ENCODE data around the gene CPB1. TPM values are rescaled to one million over a fixed set of nuclear protein-coding genes. Genes with fewer than 3 reads are reported as not detected.

Gene CPB1
- total and polyA plus RNA-seq, 9 donors: 0.11 to 19.1 (median 5.5) TPM; not detected in 3

- Histone ChIP-seq H3K27me3 (no peaks in the 10 kb centered on the region), H3K4me1 (ENCODE audit: insufficient read depth) (no peaks in the 10 kb centered on the region), H3K4me3 (no peak overlapping the region), H3K36me3 (no peaks in the 10 kb centered on the region), H3K27ac (no peak overlapping the region), H3K9me3 (no peaks in the 10 kb centered on the region)
- no peak for DNase-seq
- intact Hi-C loops (cut with DNase I): no loop called here
- 67 to 75% (median 69%) methylated on average over 1 of the region's 1 CpG for WGBS, 3 donors
- no peak for TF ChIP-seq CTCF (IDR thresholded peaks at IDR 0.05)
- TF ChIP-seq POLR2A (IDR thresholded peaks at IDR 0.05): no peak
- TF ChIP-seq EP300 (IDR thresholded peaks at IDR 0.05): no peak
Observed at GRCh38 chr3:148796799-148797198, 30.8 kb upstream of the CPB1 start.

GRCh38 chr3:148797795-148798194 is 29.8 kb upstream of the CPB1 start:
- Histone ChIP-seq H3K36me3 (no peaks in the 10 kb centered on the region), H3K4me1 (ENCODE audit: insufficient read depth) (no peaks in the 10 kb centered on the region), H3K9me3 (no peaks in the 10 kb centered on the region), H3K27me3 (no peaks in the 10 kb centered on the region), H3K27ac (no peak overlapping the region), H3K4me3 (no peak overlapping the region)
- intact Hi-C loops (cut with DNase I): no loop called here
- 91 to 97% (median 96%) methylated on average over 2 of the region's 2 CpGs for WGBS, 3 donors
- TF ChIP-seq CTCF (IDR thresholded peaks at IDR 0.05) (no peak), POLR2A (IDR thresholded peaks at IDR 0.05) (no peak), EP300 (IDR thresholded peaks at IDR 0.05) (no peak)
- DNase-seq: no peak

GRCh38 chr3:148800414-148800813 is 27.2 kb upstream of the CPB1 start:
- no peak for TF ChIP-seq POLR2A (IDR thresholded peaks at IDR 0.05)
- no peak for TF ChIP-seq CTCF (IDR thresholded peaks at IDR 0.05)
- no peak for TF ChIP-seq EP300 (IDR thresholded peaks at IDR 0.05)
- H3K4me3 ChIP-seq: no peak overlapping the region
- intact Hi-C loops (cut with DNase I): no loop called here
- no peaks in the 10 kb centered on the region for H3K9me3 ChIP-seq
- H3K27me3 ChIP-seq: no peaks in the 10 kb centered on the region
- no peak for DNase-seq
- H3K27ac ChIP-seq: no peak overlapping the region
- no peaks in the 10 kb centered on the region for H3K4me1 ChIP-seq (ENCODE audit: insufficient read depth)
- no peaks in the 10 kb centered on the region for H3K36me3 ChIP-seq
- 94 to 96% (median 95%) methylated on average over 1 of the region's 1 CpG for WGBS, 3 donors

- H3K4me3 ChIP-seq: no peak overlapping the region
- no peaks in the 10 kb centered on the region for H3K4me1 ChIP-seq (ENCODE audit: insufficient read depth)
- no peak for TF ChIP-seq CTCF (IDR thresholded peaks at IDR 0.05)
- no peak for TF ChIP-seq POLR2A (IDR thresholded peaks at IDR 0.05)
- no peak for TF ChIP-seq EP300 (IDR thresholded peaks at IDR 0.05)
- H3K27me3 ChIP-seq: no peaks in the 10 kb centered on the region
- no peak overlapping the region for H3K27ac ChIP-seq
- 71 to 77% (median 73%) methylated on average over 2 of the region's 2 CpGs for WGBS, 3 donors
- H3K36me3 ChIP-seq: no peaks in the 10 kb centered on the region
- H3K9me3 ChIP-seq: no peaks in the 10 kb centered on the region
- DNase-seq: no peak
- intact Hi-C loops (cut with DNase I): no loop called here
Observed at GRCh38 chr3:148809835-148810234, 17.8 kb upstream of the CPB1 start.

Measured in ovary (tissue), 9 donors.